Natural killer cell (primary cell): ENCODE data around the gene ZKSCAN1. TPM values are rescaled to one million over a fixed set of nuclear protein-coding genes. Genes with fewer than 3 reads are reported as not detected.
A peak's percentile ranks its signal among the peaks of the same experiment; 100 is the strongest.

ENCODE experiments used
- ATAC-seq, 3 donors: fragments of 150-1000 bp in 2 of 3; fragments of 200-7000 bp in 1 of 3; cut with Tn5 transposase; 1 replicate in 1 of 3; 2 replicates in 2 of 3; pipeline ENCODE4 v1.10.0; 2021; ENCODE audit warnings: mild to moderate bottlenecking in 2 of 3, moderate library complexity in 2 of 3
- DNase-seq, 2 donors: peaks; one replicate each; pipeline versions ENCODE4 v3.0.0 to v3.0.0-alpha.2; 2013 to 2021; ENCODE audit warnings: mixed read lengths in 1 of 2
- H3K27ac ChIP-seq: one replicate; pipeline ENCODE4 v1.5.1; 2013; ENCODE audit warnings: mild to moderate bottlenecking, low read length
- H3K27me3 ChIP-seq: one replicate; pipeline ENCODE4 v1.6.1; 2013; ENCODE audit warnings: low read length; ENCODE audit not compliant: control insufficient read depth, insufficient read depth
- H3K36me3 ChIP-seq: one replicate; pipeline ENCODE4 v1.6.1; 2013; ENCODE audit warnings: low read length; ENCODE audit not compliant: control insufficient read depth, insufficient read depth
- H3K4me1 ChIP-seq: one replicate; pipeline ENCODE4 v1.6.1; 2013; ENCODE audit warnings: low read length; ENCODE audit not compliant: control insufficient read depth, insufficient read depth
- H3K4me3 ChIP-seq: one replicate; pipeline ENCODE4 v1.5.1; 2013; ENCODE audit warnings: low read length
- H3K9me3 ChIP-seq: one replicate; pipeline ENCODE4 v1.6.1; 2013; ENCODE audit warnings: low read length; ENCODE audit not compliant: control insufficient read depth, insufficient read depth
- H3K27ac Mint-ChIP-seq, 2 donors: one replicate each; pipeline ENCODE4 v1.8.0; 2022; ENCODE audit warnings: mild to moderate bottlenecking in 2 of 2, mixed read lengths in 2 of 2, moderate library complexity in 1 of 2
- H3K27me3 Mint-ChIP-seq, 2 donors: one replicate each; pipeline ENCODE4 v1.8.0; 2022; ENCODE audit warnings: low read depth in 2 of 2, mixed read lengths in 2 of 2
- H3K36me3 Mint-ChIP-seq: one replicate; pipeline ENCODE4 v1.8.0; 2022; ENCODE audit warnings: mixed read lengths
- H3K4me1 Mint-ChIP-seq, 2 donors: one replicate each; pipeline ENCODE4 v1.8.0; 2022; ENCODE audit warnings: mixed read lengths in 2 of 2
- H3K4me3 Mint-ChIP-seq: one replicate; pipeline ENCODE4 v1.8.0; 2022; ENCODE audit warnings: mild to moderate bottlenecking, moderate library complexity, mixed read lengths
- H3K9me3 Mint-ChIP-seq, 2 donors: one replicate each; pipeline ENCODE4 v1.8.0; 2022; ENCODE audit warnings: mixed read lengths in 2 of 2
- WGBS: methylation state at CpG from one replicate; pipeline ENCODE4 v1.1.7; 2013; ENCODE audit warnings: missing lambda C conversion rate; ENCODE audit not compliant: insufficient coverage; 5-methylcytosine and 5-hydroxymethylcytosine counted together
- intact Hi-C: fragments of 100-400 bp; cut with micrococcal nuclease; formaldehyde crosslinking; loops from one replicate; pipeline ENCODE4 v1.14.2; 2022
- total RNA-seq, 4 donors: library from RNA; stranded (reverse); fragments of 120-200 nt in 1 of 4; gene quantifications; one replicate each; pipeline versions ENCODE4 v1.2.3 to v1.2.4, GENCODE V29; 2013 to 2022
- TF ChIP-seq, protein P1 (sequence below): fragments of 200-600 bp; IDR thresholded peaks from one replicate; pipeline ENCODE4 v1.8.0; 2022; ENCODE audit warnings: antibody characterized with exemption

The ZKSCAN1 gene
- total RNA-seq, 3 donors from 2014 or later (not counting 1 experiment from before 2014, with no cell fraction given) = 57.6 to 62.5 (median 60.8) TPM

DNA sequence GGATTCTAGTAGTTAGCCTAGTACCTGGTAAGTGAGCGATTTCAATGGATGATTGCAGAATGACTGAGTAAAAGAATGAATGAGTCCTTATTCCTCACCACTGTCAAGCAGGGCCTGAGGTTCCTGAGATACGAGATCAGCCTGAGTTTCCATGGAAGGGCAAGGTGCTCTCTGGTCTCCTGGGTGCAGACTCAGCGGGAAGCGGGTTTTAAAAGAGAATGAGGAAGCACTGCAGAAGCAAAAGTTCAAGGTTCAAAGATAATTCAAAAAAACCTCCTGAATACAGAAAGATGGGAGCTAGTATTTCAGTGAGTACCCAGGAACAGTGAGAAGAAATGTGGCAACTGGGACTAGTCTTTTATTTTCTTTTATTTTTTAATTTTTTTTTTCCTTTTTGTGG lies 61.8 kb downstream of the ZKSCAN1 start:
- peak overlapping the region; percentile 28 for H3K4me3 Mint-ChIP-seq
- DNase-seq (no peak), ATAC-seq (no peak)
- no peaks in the 10 kb centered on the region for H3K27me3 Mint-ChIP-seq
- Histone ChIP-seq H3K4me3 (no peak overlapping the region), H3K9me3 (peaks cover 10% of the 10 kb centered on the region), H3K36me3 (peaks cover 42% of the 10 kb centered on the region), H3K27me3 (no peaks in the 10 kb centered on the region), H3K4me1 (peaks cover 17% of the 10 kb centered on the region), H3K27ac (no peak overlapping the region)
- H3K4me1 Mint-ChIP-seq = peaks cover 12 to 36% of the 10 kb centered on the region in 2 donors
- peaks cover under 1 to 3% of the 10 kb centered on the region in 2 donors for H3K9me3 Mint-ChIP-seq
- TF ChIP-seq, protein P1, sequence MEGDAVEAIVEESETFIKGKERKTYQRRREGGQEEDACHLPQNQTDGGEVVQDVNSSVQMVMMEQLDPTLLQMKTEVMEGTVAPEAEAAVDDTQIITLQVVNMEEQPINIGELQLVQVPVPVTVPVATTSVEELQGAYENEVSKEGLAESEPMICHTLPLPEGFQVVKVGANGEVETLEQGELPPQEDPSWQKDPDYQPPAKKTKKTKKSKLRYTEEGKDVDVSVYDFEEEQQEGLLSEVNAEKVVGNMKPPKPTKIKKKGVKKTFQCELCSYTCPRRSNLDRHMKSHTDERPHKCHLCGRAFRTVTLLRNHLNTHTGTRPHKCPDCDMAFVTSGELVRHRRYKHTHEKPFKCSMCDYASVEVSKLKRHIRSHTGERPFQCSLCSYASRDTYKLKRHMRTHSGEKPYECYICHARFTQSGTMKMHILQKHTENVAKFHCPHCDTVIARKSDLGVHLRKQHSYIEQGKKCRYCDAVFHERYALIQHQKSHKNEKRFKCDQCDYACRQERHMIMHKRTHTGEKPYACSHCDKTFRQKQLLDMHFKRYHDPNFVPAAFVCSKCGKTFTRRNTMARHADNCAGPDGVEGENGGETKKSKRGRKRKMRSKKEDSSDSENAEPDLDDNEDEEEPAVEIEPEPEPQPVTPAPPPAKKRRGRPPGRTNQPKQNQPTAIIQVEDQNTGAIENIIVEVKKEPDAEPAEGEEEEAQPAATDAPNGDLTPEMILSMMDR = no peak
- intact Hi-C loops = no loop called here
- no peak overlapping the region for H3K27ac Mint-ChIP-seq
- H3K36me3 Mint-ChIP-seq = peaks cover 8% of the 10 kb centered on the region
- WGBS = 98% methylated on average over 4 of the region's 4 CpGs

DNA sequence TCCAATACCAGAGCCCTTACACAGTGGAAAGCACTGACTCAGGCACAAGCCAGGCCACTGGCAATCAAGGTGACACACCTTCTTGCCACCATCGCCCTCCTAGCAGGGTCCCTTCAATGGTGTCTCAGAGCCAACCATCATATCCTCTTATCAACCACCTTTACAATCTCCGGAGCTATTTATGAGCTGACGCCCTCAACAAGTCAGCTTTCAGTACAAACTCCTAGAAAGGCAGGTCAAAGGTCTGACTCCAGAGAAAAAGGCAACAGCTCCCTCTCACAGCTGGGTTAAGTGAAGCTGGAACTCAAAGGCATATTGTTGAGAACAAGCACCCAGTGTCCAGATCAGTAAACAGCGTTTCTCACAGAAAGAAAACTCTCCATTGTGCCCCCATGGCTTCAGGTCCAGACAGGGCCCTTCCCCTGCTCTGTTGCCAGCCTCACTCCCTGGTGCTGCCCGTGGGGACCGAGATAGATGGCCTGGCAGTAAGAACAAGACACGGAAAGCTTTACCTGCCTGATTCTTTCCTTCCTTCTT lies 63.7 kb downstream of the ZKSCAN1 start:
- no peak overlapping the region for H3K4me3 ChIP-seq
- no peaks in the 10 kb centered on the region for H3K36me3 Mint-ChIP-seq
- H3K27ac Mint-ChIP-seq = peak overlapping the region; percentile 28 to 77
- peaks cover 20 to 42% of the 10 kb centered on the region in 2 donors for H3K4me1 Mint-ChIP-seq
- H3K4me3 Mint-ChIP-seq = peak overlapping the region; percentile 18
- intact Hi-C loops = no loop called here
- no peaks in the 10 kb centered on the region for H3K9me3 ChIP-seq
- no peaks in the 10 kb centered on the region for H3K27me3 Mint-ChIP-seq
- DNase-seq (no peak), ATAC-seq (no peak)
- TF ChIP-seq, protein P1 = no peak
- H3K27me3 ChIP-seq = no peaks in the 10 kb centered on the region
- no peak overlapping the region for H3K27ac ChIP-seq
- no peaks in the 10 kb centered on the region for H3K9me3 Mint-ChIP-seq
- peaks cover 24% of the 10 kb centered on the region for H3K4me1 ChIP-seq
- WGBS = 94% methylated on average over 7 of the region's 7 CpGs
- peaks cover 26% of the 10 kb centered on the region for H3K36me3 ChIP-seq

DNA sequence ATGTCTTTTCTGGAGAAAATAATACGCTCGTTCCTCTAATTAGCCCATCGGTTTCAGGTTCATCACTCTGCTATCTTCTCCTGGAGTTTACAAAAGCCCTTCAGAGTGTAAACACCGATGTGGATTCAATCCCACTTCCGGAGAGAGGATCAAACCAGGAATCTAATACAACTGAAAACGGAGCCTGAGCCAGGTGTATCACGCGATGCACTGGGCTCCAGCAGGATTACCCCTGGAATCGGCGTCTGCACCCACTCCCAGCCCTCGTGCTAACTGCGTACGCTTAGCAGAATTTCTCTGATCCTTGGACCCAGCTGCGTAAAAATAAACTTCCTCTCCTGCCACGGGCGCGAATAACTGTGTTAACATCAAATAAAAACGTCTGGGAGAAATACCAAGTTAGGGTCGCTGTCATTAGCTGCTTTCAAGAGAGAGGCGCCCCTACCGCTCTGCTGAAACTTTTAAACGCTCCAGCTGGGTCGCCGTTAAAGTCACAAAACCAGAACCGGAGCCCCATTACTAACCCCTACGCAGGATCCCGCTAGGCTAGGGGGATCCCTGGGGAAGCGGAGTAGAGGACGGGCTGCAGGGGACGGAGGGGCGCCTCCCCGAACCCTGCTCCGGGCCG lies 65.6 kb downstream of the ZKSCAN1 start:
- Mint-ChIP-seq H3K36me3 (no peaks in the 10 kb centered on the region), H3K27me3 (no peaks in the 10 kb centered on the region), H3K9me3 (no peaks in the 10 kb centered on the region), H3K27ac (peak overlapping the region; percentile 77 to 83), H3K4me3 (peak overlapping the region; percentile 90), H3K4me1 (peaks cover 20 to 37% of the 10 kb centered on the region in 2 donors)
- H3K9me3 ChIP-seq = no peaks in the 10 kb centered on the region
- intact Hi-C loops = loop anchor here (1.0 to 5.0 kb wide), 5 partner anchors 34 to 140 kb away; partner anchors contain the start of genes CNPY4, TAF6 and ZSCAN21
- peaks cover 10% of the 10 kb centered on the region for H3K36me3 ChIP-seq
- H3K27ac ChIP-seq = peak overlapping the region; percentile 76
- no peaks in the 10 kb centered on the region for H3K27me3 ChIP-seq
- ATAC-seq (peak in 1 of 3 donors; percentile 1), DNase-seq (no peak)
- TF ChIP-seq, protein P1 = no peak
- 1% methylated on average over 34 of the region's 34 CpGs for WGBS
- H3K4me1 ChIP-seq = peaks cover 24% of the 10 kb centered on the region
- peak overlapping the region; percentile 71 for H3K4me3 ChIP-seq
